ENCODE results near the gene IGF2. TPM values are rescaled to one million over a fixed set of nuclear protein-coding genes. Genes with fewer than 3 reads are reported as not detected.

The IGF2 gene
- total and polyA plus RNA-seq, 7 donors: 5.9 to 471 (median 60.2) TPM

GRCh38 chr11:2176389-2176900 is 37.3 kb upstream of the IGF2 start:
- Histone ChIP-seq H3K4me3 (no peak overlapping the region), H3K27ac (no peak overlapping the region), H3K9me3 (no peaks in the 10 kb centered on the region), H3K4me1 (no peaks in the 10 kb centered on the region), H3K36me3 (ENCODE audit: insufficient read depth in 1 of 2, low read depth in 1 of 2) (no peaks in the 10 kb centered on the region), H3K27me3 (ENCODE audit: insufficient read depth in 3 of 3, low read length in 2 of 3) (peaks cover 0 to 50% (median 10%) of the 10 kb centered on the region in 3 donors)
- 91 to 94% (median 94%) methylated on average over 14 of the region's 14 CpGs for WGBS, 3 donors
- intact Hi-C loops (cut with DNase I): no loop called here
- DNase-seq (no peak), ATAC-seq (no peak)
- TF ChIP-seq, protein P1, sequence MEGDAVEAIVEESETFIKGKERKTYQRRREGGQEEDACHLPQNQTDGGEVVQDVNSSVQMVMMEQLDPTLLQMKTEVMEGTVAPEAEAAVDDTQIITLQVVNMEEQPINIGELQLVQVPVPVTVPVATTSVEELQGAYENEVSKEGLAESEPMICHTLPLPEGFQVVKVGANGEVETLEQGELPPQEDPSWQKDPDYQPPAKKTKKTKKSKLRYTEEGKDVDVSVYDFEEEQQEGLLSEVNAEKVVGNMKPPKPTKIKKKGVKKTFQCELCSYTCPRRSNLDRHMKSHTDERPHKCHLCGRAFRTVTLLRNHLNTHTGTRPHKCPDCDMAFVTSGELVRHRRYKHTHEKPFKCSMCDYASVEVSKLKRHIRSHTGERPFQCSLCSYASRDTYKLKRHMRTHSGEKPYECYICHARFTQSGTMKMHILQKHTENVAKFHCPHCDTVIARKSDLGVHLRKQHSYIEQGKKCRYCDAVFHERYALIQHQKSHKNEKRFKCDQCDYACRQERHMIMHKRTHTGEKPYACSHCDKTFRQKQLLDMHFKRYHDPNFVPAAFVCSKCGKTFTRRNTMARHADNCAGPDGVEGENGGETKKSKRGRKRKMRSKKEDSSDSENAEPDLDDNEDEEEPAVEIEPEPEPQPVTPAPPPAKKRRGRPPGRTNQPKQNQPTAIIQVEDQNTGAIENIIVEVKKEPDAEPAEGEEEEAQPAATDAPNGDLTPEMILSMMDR (IDR thresholded peaks at IDR 0.05): no peak

GRCh38 chr11:2175659-2176058 is 36.5 kb upstream of the IGF2 start:
- TF ChIP-seq, protein P1 (IDR thresholded peaks at IDR 0.05): no peak
- Histone ChIP-seq H3K4me1 (no peaks in the 10 kb centered on the region), H3K4me3 (no peak overlapping the region), H3K27ac (no peak overlapping the region), H3K36me3 (ENCODE audit: insufficient read depth in 1 of 2, low read depth in 1 of 2) (no peaks in the 10 kb centered on the region), H3K9me3 (no peaks in the 10 kb centered on the region), H3K27me3 (ENCODE audit: insufficient read depth in 3 of 3, low read length in 2 of 3) (peaks cover 0 to 51% (median 7%) of the 10 kb centered on the region in 3 donors)
- intact Hi-C loops (cut with DNase I): no loop called here
- DNase-seq (no peak), ATAC-seq (no peak)
- WGBS, 3 donors: 38 to 55% (median 40%) methylated on average over 12 to 13 of the region's 13 CpGs

DNA sequence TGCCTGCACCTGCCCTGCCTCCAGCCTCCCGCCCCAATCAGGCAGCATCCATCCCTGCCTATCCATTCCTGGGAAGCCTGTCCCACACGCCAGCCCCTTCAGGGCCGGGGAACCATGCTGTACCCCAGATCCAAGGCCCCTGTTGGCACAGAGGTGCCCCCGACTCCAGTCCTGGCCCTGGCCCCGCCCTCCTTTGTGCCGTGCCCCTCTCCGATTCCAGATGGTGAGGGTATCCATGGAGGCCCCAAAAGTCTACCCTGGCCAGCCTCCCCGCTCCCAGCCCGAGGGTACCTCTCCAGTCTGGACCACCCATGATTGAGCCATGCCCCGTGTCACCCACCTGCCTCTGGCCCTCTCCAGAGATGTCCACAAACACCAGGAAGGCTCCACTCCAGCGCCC is 35.2 kb upstream of the IGF2 start:
- no peaks in the 10 kb centered on the region for H3K9me3 ChIP-seq
- intact Hi-C loops (cut with DNase I): no loop called here
- no peaks in the 10 kb centered on the region for H3K4me1 ChIP-seq
- no peak overlapping the region for H3K27ac ChIP-seq
- TF ChIP-seq, protein P1 (IDR thresholded peaks at IDR 0.05): no peak
- ATAC-seq: no peak
- H3K27me3 ChIP-seq (ENCODE audit: insufficient read depth in 3 of 3, low read length in 2 of 3): peaks cover 0 to 49% (median 11%) of the 10 kb centered on the region in 3 donors
- 84 to 89% (median 86%) methylated on average over 11 of the region's 11 CpGs for WGBS, 3 donors
- DNase-seq: no peak
- H3K36me3 ChIP-seq (ENCODE audit: insufficient read depth in 1 of 2, low read depth in 1 of 2): no peaks in the 10 kb centered on the region
- H3K4me3 ChIP-seq: no peak overlapping the region

DNA sequence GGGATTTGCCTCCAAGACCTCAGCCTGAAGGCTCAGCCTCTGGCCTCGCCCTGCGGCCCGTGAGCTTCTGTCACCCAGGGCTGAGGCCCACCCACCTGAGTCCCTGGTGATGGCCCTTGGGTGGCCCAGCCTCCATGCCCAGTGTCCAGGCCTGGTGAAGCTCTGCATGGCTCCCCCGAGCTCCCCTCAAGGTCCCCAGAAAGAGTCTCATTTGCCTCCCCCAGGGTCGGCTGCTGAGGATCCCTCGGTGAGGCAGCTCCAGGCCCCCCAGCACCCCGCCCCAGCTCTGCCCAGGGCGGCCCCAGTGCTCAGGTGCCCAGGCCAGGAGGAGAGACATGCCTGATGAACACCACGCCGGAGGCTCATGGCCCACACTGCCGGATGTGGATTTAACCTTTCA is 34.6 kb upstream of the IGF2 start:
- intact Hi-C loops (cut with DNase I): no loop called here
- H3K36me3 ChIP-seq (ENCODE audit: insufficient read depth in 1 of 2, low read depth in 1 of 2): no peaks in the 10 kb centered on the region
- no peak overlapping the region for H3K4me3 ChIP-seq
- WGBS, 3 donors: 54 to 78% (median 74%) methylated on average over 11 of the region's 11 CpGs
- DNase-seq: no peak
- no peak overlapping the region for H3K27ac ChIP-seq
- TF ChIP-seq, protein P1 (IDR thresholded peaks at IDR 0.05): no peak
- H3K27me3 ChIP-seq (ENCODE audit: insufficient read depth in 3 of 3, low read length in 2 of 3): peaks cover 0 to 49% (median 11%) of the 10 kb centered on the region in 3 donors
- H3K4me1 ChIP-seq: no peaks in the 10 kb centered on the region
- no peaks in the 10 kb centered on the region for H3K9me3 ChIP-seq
- ATAC-seq: no peak

GRCh38 chr11:2173150-2173693 is 34.0 kb upstream of the IGF2 start:
- TF ChIP-seq, protein P1 (IDR thresholded peaks at IDR 0.05): no peak
- Histone ChIP-seq H3K9me3 (no peaks in the 10 kb centered on the region), H3K4me1 (no peaks in the 10 kb centered on the region), H3K27me3 (ENCODE audit: insufficient read depth in 3 of 3, low read length in 2 of 3) (peaks cover 0 to 55% (median 11%) of the 10 kb centered on the region in 3 donors), H3K36me3 (ENCODE audit: insufficient read depth in 1 of 2, low read depth in 1 of 2) (no peaks in the 10 kb centered on the region), H3K4me3 (no peak overlapping the region), H3K27ac (no peak overlapping the region)
- intact Hi-C loops (cut with DNase I): no loop called here
- WGBS, 3 donors: 82 to 85% (median 85%) methylated on average over 16 of the region's 16 CpGs
- no peak for DNase-seq
- ATAC-seq: no peak
